Thyroid gland (tissue), 4 donors: Measurements from ENCODE around the gene MAP3K8.

Source experiments
- POLR2A ChIP-seq, 2 donors: fragments of 450-650 bp; IDR thresholded peaks; one replicate each; pipeline ENCODE4 v1.6.1; 2017; ENCODE audit warnings: antibody characterized with exemption in 2 of 2, mild to moderate bottlenecking in 2 of 2, moderate library complexity in 1 of 2
- TF ChIP-seq, protein P1 (sequence below), 6 experiments: fragments of 200-600 bp in 3 of 6; fragments of 450-650 bp in 3 of 6; sonication (generic) in 3 of 6; IDR thresholded peaks; one replicate each; pipeline ENCODE4 v1.5.1; 2016 to 2019; ENCODE audit warnings: antibody characterized with exemption in 6 of 6, mild to moderate bottlenecking in 2 of 6, inconsistent platforms in 1 of 6, moderate library complexity in 1 of 6

DNA sequence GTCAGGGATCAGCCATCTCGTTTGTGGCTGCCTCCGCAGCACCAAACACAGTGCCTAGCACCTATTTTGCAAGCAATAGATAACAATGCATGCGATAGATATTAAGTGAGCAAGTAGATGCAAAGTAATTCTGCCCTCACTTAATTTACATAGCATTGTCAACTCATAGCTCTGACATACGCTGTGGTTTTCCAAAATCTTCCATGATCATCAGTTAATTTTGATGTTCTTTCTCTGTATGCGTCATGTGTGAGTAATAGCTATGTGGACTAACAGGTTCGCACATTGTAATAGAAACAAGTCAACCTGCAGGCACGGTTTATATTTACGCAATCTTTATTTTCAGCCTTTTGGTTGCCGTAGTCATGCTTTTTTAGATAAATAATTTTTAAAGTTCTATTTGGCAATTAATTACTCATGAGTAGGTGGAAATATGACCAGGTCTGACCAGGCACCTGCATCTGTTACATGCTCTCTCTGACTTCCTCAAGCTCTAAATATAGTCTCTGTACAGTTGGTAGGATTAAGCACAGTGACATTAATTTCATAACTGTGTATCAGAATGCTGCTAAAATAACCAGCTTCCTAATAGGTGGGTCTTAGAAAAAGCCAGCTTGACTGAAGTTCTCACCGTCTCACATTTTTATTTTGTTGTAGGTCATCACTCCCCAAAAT is 13.3 kb downstream of the MAP3K8 start:
- TF ChIP-seq, protein P1, sequence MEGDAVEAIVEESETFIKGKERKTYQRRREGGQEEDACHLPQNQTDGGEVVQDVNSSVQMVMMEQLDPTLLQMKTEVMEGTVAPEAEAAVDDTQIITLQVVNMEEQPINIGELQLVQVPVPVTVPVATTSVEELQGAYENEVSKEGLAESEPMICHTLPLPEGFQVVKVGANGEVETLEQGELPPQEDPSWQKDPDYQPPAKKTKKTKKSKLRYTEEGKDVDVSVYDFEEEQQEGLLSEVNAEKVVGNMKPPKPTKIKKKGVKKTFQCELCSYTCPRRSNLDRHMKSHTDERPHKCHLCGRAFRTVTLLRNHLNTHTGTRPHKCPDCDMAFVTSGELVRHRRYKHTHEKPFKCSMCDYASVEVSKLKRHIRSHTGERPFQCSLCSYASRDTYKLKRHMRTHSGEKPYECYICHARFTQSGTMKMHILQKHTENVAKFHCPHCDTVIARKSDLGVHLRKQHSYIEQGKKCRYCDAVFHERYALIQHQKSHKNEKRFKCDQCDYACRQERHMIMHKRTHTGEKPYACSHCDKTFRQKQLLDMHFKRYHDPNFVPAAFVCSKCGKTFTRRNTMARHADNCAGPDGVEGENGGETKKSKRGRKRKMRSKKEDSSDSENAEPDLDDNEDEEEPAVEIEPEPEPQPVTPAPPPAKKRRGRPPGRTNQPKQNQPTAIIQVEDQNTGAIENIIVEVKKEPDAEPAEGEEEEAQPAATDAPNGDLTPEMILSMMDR (IDR thresholded peaks at IDR 0.05), result no peak
- no peak for TF ChIP-seq POLR2A (IDR thresholded peaks at IDR 0.05)
